Neural crest cell (in vitro differentiated cells): Measurements from ENCODE around the gene FLT3. TPM values are rescaled to one million over a fixed set of nuclear protein-coding genes. Genes with fewer than 3 reads are reported as not detected.

Experiments used
- DNase-seq: peaks from one replicate; pipeline ENCODE4 v3.0.0; 2021; ENCODE audit warnings: low read depth, mixed read lengths, low spot score
- H3K27ac Mint-ChIP-seq: one replicate; pipeline ENCODE4 v1.8.0; 2021; ENCODE audit warnings: mild to moderate bottlenecking, mixed read lengths; ENCODE audit not compliant: unreplicated experiment
- H3K27me3 Mint-ChIP-seq: 2 replicates; pipeline ENCODE4 v1.8.0; 2021; ENCODE audit warnings: low read depth, mild to moderate bottlenecking, mixed read lengths
- H3K36me3 Mint-ChIP-seq: 2 replicates; pipeline ENCODE4 v1.8.0; 2021; ENCODE audit warnings: low read depth, mild to moderate bottlenecking, mixed read lengths
- H3K4me1 Mint-ChIP-seq: 2 replicates; pipeline ENCODE4 v1.8.0; 2021; ENCODE audit warnings: mixed read lengths
- H3K4me3 Mint-ChIP-seq: one replicate; pipeline ENCODE4 v1.8.0; 2021; ENCODE audit warnings: mild to moderate bottlenecking, mixed read lengths
- H3K9me3 Mint-ChIP-seq: 2 replicates; pipeline ENCODE4 v1.8.0; 2021; ENCODE audit warnings: mixed read lengths
- total RNA-seq: library from RNA; stranded (reverse); gene quantifications from 2 replicates; pipeline ENCODE4 v1.2.1, GENCODE V29; 2021
- TF ChIP-seq, protein P1 (sequence below): fragments of 200-600 bp; sonication (generic); conservative IDR thresholded peaks from 2 replicates; pipeline ENCODE4 v1.5.0; 2021; ENCODE audit warnings: antibody characterized with exemption, mild to moderate bottlenecking

Gene FLT3
- total RNA-seq, 1 donor from 2014 or later: not detected

DNA sequence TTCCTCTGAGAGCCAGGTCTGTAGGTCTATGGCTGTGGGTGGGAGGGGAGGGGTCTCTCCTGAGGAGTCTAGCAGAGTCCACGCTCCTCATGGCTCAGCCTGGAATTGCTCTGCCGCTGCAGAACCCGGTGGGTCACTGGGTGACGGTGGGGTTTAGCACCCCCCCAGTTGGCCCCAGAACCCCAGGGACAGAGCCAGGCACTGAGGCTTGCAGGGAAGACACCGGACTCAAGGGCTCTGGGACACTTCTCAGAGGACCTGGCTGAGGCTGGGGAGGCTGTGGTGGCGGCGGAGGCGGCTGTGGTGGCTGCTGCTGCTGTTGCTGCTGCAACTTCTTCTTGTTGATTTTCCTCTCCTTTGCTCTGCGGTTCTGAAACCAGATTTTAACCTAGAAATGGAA, 137.4 kb downstream of the FLT3 start:
- no peak for DNase-seq
- peaks cover 22% of the 10 kb centered on the region for H3K4me1 Mint-ChIP-seq
- peaks cover 99% of the 10 kb centered on the region for H3K27me3 Mint-ChIP-seq
- H3K4me3 Mint-ChIP-seq: no peak overlapping the region
- TF ChIP-seq, protein P1, sequence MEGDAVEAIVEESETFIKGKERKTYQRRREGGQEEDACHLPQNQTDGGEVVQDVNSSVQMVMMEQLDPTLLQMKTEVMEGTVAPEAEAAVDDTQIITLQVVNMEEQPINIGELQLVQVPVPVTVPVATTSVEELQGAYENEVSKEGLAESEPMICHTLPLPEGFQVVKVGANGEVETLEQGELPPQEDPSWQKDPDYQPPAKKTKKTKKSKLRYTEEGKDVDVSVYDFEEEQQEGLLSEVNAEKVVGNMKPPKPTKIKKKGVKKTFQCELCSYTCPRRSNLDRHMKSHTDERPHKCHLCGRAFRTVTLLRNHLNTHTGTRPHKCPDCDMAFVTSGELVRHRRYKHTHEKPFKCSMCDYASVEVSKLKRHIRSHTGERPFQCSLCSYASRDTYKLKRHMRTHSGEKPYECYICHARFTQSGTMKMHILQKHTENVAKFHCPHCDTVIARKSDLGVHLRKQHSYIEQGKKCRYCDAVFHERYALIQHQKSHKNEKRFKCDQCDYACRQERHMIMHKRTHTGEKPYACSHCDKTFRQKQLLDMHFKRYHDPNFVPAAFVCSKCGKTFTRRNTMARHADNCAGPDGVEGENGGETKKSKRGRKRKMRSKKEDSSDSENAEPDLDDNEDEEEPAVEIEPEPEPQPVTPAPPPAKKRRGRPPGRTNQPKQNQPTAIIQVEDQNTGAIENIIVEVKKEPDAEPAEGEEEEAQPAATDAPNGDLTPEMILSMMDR: no peak
- H3K36me3 Mint-ChIP-seq: no peaks in the 10 kb centered on the region
- no peaks in the 10 kb centered on the region for H3K9me3 Mint-ChIP-seq
- no peak overlapping the region for H3K27ac Mint-ChIP-seq

DNA sequence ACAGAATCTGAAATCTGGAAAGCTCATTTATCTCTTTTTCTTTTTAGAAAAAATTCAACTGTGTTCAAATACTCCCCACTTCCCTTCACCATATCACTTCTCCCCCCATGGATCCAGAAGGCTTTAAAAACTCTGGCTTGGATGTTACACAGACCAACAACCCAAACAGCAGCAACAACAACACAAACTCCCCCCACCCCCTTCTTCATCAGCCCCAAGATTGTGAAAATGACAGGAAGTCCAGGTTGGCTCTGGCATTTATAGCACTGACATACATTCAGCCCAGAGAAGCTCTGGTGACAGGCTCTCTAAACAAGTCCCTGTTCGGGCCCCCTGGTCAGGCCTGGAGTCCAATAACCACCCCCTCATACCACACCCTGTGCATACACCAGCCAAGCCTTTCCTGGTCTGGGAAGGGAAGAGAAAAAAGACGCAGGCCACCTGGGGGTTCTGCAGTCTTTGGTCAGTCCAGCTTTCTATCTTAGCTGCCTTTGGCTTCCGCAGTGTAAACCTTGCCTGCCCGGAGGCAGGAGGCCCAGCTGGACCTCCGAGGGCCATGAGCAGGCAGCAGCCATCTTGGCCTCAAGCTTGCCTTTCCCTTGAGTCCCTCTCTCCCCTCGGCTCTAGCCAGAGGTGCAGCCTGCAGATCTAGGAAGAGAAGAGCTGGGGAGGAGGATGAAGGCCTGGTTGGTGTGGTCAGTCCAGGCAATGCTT, 138.1 kb downstream of the FLT3 start:
- Mint-ChIP-seq H3K9me3 (no peaks in the 10 kb centered on the region), H3K4me1 (peaks cover 15% of the 10 kb centered on the region), H3K4me3 (no peak overlapping the region), H3K27me3 (peaks cover 99% of the 10 kb centered on the region), H3K27ac (no peak overlapping the region), H3K36me3 (no peaks in the 10 kb centered on the region)
- TF ChIP-seq, protein P1: no peak
- DNase-seq: no peak

DNA sequence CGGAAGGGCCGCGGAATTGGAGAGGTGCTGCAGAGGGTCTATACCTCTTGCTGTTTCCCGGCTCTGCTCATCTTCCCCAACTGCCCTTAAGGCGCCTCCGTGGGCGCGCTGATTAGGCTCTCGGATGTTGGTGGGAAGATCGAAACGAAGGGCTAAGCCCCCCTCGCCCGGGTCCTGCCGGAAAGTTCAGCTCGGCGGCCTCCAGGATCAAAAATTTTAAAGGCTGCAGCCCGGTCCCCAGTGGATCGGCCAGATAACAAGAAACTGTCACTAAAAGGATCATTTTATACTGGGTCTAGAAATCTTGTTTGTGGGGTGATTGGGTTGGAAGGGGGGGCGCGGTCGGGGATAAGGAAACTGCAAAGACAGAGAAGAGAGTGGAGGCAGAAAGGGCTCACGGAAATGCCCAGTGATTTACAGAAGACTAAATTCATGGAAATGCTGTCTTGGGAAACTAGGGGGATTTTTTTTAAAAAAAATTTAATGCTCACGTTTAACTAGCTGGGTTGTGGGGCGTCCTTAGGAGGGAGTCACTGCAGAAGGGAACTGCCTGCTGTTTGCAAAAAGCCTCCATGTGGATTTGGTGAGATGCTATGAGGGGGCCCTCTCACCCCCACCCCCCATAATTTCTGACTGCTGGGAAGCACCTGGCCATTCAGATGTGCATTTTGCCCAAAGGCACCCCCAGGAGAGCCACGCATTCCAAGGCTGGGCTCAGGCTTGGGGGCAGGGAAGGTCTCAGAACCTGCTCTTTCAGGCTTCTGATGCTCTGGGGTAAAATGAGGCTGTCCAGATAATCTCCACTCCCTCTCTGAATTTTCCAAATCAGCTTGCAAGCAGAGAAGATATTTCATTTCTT, 138.9 kb downstream of the FLT3 start:
- peaks cover 98% of the 10 kb centered on the region for H3K27me3 Mint-ChIP-seq
- DNase-seq: no peak
- no peaks in the 10 kb centered on the region for H3K36me3 Mint-ChIP-seq
- H3K4me3 Mint-ChIP-seq: no peak overlapping the region
- TF ChIP-seq, protein P1: no peak
- no peak overlapping the region for H3K27ac Mint-ChIP-seq
- no peaks in the 10 kb centered on the region for H3K9me3 Mint-ChIP-seq
- peaks cover 13% of the 10 kb centered on the region for H3K4me1 Mint-ChIP-seq

DNA sequence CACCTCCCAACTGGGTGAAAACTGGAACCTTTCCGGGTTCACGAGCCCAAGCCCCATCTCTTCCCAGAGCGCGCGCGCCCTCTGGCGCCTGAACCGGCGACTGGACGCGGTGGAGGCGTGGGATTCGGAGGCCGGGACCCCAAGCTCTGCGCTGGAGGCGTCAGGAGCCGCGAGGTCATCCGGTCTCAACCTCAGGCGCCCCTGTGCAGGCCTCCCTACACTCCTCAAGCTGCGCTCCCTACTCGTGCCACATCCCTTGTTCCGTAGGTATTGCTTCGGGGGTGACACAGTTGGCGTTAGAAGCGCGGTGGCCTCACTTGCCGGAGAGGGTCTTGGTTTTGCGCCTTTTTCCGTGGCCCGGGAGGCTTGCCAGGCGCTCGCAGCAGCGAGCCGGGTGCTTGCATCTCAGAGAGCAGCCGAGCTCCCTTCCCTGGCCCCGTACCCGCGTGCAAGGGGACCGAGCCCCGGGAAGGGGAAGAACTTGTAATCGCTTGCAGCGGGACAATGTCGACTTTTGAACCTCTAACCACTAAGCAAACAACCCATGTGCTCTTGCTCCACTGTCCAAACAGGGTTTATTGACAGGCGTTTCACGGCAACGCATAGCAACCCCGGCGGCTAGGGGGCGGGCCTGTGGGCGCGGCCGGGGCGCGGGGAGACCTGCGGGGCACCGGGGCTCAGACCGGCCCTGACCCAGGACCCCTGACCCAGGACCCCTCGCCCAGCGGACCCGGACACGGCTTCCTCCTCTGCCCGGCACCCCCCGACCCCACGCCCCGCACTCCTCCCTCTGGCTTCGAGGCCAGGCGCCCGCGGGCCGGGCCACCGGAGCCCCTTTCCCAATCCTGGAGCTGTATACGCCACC, 139.8 kb downstream of the FLT3 start:
- H3K9me3 Mint-ChIP-seq: no peaks in the 10 kb centered on the region
- peaks cover 98% of the 10 kb centered on the region for H3K27me3 Mint-ChIP-seq
- H3K36me3 Mint-ChIP-seq: no peaks in the 10 kb centered on the region
- no peak overlapping the region for H3K27ac Mint-ChIP-seq
- peak; percentile 61 for DNase-seq
- TF ChIP-seq, protein P1: peak; percentile 68
- no peak overlapping the region for H3K4me3 Mint-ChIP-seq
- peaks cover 5% of the 10 kb centered on the region for H3K4me1 Mint-ChIP-seq

DNA sequence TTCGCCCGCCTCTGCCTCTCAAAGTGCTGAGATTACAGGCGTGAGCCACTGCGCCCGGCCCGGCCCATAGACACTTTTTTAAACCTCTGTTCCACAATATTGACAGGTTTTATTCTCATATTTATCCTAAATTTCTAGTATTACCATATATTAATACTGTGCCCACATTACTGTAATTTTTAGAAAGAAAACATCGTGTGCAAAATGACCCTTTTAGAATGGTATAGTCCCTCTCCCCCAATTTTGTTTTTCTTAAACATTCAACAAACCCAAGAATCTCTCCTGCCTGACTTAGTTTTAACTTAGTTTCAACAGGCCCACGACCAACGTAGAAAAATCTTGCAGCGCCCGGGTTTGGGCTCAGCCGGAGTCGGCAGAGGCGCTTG, 140.4 kb downstream of the FLT3 start:
- Mint-ChIP-seq H3K9me3 (no peaks in the 10 kb centered on the region), H3K4me1 (peaks cover 3% of the 10 kb centered on the region), H3K36me3 (no peaks in the 10 kb centered on the region), H3K4me3 (no peak overlapping the region), H3K27me3 (peaks cover 98% of the 10 kb centered on the region), H3K27ac (no peak overlapping the region)
- no peak for DNase-seq
- TF ChIP-seq, protein P1: no peak
